ENCODE measurements around the gene POFUT2.
"Not testable (repeated sequence)": the region's sequence is repeated elsewhere in the genome, so short reads cannot be mapped to it uniquely, and the experiment has no call there.

The POFUT2 gene

DNA sequence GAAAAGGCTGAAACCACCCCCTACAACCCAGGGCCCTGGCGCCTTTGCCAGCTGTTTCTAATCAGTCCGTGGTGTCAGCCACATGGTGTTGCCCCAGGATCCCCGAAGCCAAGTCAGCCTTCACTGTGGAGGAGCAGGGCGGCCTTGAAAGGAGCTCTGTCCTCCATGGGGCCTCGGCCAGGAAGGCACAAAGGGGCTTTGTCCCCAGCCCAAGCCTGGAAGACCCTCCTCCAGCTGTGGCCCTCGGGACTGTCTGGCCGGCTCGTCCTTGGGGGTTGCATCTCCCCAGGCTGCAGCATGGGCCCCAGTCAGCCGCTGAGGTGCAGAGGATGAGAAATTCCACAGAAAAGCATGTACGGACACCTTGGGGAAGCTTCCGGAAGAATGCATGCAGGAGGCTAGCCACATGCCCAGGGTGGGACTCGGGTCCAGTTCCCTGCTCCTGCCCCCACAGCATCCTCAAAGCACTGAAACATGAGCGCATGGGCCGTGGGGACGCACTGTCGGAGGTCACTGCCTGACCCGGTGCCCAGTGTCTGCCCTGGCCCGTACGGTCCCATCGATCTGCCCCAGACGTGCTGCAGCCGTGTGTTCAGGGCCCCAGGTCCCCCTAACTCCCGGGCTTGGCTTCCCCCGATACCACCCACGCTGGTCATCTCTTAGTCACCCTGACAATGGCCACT, 38.6 kb upstream of the POFUT2 start:
- no peak for DNase-seq (ENCODE audit: low read depth)

DNA sequence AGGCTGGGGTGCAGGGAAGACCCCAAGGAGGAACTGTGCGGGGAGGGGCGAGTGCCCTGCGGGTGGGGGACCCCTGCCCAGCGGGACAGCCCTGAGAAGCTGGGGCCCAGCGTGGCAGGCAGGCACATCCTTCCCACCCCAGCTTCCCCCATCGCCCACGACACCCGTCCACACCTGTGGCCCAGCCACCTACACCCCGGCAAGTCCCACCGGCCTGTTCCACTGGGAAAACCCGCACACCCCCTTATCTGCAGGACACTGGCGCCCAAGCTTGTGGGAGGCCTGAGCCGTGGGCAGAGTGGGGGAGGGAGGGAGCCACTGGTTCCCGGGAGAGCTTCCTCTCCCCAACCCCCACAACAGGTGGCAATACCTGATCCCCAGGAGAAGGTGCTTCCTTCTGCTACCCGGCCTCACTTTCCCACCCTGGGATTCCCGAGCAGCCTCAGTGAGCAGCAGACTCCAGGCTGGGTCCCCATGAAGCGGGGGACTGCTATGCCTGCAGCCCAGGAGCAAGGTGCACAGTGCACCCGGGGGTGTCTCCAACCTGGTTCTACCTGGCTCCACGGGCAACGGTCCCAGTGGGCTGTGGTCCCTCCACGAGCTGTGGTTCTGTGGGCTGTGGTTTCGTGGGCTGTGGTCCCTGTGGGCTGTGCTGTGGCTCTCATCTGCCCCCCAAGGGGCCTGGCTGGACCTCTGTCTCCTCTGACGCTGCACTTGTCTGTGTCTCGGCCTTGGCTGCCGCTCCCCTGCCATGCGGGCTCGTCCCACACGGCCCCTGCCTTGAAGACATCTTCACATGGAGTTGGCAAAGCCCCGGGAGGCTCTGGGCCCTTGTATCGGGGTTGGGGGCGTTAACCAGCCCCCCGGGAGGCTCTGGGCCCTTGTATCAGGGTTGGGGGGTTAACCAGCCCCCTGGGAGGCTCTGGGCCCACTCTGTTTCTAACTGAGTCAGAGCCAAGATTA, 37.8 kb upstream of the POFUT2 start:
- no peak for DNase-seq (ENCODE audit: low read depth)

DNA sequence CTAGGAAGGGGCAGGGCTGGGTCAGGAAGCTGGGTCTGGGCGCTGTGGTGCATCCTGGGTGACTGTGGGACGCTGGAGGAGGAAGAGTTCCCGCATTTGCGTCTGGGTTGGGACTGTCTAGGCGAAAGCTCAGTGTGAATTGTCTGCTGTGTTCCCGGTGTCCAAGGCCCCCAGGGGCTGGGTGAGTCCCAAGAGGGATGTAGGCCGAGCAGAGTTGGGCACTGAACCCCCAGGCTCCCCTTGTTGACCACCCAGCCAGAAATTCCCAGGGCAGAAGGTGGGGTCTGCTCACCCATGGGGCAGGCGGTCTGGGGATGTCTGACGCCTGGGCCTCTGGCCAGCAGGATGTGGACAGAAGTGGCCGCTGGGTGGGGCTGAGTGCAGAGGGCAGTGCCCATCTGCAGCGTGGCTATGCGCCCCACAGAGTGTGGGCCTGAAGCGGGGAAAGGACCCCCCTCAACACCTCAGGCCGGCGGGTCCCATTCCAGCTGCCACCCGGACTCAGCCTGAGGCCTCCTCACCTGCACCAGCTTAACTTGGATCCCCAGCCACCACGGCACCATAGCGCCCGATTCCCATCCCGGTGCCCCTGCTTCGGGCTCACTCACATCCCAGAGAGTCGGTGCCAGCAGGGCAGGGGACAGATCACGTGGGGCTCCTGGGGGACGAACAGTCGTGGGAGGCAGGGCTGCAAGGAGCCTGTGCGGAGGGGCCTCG, 37.0 kb upstream of the POFUT2 start:
- DNase-seq (ENCODE audit: low read depth): no peak

DNA sequence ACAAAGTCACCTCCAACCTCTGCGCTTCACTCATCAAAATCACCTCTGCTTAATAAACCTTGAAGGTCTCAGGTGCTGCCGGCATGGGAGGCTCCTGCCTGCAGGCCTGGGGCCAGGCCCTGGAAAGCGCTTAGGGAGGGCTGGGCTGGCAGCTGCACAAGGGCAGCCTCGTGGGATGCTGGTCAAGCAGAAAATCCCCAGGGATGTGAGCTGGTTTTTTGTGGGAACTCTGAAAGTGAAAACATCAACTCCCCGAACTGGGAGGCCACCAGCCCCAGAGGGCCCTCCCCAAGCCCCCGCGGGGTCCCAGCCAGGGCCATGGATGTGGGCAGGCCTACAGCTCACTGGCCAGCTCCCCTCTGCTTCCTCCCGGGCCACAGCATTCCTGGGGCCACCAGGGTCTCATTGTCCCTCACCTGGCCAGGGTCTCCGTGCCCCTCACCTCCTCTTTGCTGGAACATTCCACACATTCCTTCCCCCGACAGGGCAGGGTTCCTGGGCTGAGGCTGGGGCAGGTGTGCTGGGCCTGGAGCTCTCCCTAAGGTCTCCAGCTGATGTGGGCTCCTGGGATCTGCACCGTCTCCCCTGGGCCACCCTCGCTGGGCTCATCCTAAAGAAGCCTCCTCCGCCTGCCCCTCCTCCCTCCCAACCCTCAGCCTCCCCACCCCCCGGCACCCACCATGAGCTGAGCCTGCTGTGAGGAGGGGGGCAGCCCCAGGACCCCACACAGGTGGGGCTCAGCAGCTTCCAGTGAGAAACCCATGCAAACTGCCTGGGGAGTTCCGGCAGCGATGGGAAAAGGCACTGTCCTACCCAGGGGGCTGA, 36.0 kb upstream of the POFUT2 start:
- DNase-seq (ENCODE audit: low read depth): no peak

DNA sequence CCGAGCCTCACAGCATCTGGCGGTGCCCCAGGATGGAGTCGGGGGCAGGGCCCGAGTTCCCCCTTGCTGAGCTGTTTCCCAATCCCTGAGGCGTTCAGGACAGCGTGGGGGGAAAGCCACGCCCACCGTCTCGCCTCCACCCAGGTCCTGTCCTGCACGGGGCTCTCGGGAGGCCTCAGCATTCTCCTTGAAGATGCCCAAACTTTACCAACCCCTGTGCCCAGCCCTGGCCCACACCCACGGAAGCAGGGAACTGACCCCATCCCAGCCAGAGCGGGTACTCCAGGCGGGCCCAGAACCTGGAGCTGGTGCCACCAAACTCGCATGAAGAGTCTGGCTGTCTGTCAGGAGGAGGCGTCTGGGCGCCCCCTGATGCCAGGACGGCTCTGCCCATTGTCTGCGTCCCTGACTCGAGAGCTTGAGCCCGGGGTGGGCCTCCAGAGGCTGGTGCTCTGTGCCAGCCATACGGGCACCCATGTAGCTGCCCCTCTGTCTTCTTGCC, 35.3 kb upstream of the POFUT2 start:
- DNase-seq (ENCODE audit: low read depth): no peak

DNA sequence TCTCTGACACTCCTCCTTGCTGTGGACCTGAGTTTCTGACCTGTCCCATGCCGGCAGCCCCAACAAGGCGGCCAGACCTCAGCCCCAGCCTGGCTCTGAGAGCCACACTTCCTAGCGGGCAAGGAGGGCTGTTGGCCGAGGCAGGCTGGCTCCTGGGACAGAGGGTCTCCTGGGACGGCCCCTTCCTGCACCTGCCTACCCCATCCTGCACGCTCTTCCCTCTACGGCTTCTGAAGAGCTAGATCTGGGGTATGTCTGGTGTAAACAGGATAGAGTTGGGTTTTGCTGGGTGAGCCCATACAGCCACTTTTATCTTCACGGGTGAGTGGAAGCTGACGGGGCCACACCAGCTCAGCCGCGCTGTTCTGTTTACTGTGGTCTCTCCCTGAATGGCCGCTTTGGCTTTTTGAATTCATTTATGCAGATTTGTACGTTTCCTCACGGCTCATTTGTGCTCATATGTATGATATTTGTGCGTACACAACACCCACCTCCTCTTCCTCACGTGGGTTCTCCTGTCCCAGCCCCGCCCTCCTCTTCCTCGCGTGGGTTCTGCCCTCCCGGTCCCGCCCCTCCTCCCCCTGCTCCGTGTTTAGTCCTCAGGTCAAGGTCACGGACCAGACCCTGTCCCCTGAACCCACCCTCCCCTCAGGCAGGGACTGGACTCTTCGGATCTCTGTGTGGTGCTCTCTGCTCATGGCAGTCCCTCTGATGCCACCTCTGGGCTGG, 34.7 kb upstream of the POFUT2 start:
- no peak for DNase-seq (ENCODE audit: low read depth)

DNA sequence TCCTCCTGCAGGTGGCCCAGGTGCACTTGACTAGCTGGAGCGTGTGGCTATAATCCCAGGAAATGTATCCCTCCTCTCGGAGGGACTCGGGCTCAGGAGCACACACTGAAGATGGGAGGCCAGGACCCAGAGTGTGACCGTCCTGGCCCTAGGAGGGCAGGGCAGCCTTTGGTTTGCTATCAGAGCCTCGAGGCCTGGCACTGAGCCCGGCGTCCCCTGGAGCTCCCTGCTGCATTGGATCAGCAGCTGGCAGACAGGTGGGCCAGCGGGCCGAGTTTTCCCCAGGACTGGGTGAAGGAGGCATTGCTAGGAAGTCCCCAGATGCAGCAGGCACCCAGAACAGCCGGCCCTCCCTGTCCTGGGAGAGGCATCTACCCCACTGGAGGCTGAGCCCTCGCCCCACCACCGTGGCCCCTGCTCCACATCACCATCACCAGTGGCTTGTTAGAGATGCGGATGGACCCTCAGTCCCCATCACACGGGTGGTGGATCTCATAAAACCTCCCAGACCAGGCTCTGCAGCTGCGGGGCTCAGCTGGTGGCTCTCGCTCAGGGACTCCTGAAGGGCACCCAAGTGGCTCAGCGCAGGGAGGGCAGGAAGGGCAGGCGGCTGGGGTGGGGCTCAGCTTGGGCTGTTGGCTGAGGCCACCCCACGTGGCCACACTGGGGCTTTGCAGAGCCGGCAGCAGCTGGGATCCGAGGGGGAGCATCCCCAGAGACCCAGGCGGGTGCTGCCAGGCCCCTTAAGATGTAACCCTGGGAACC, 32.7 kb upstream of the POFUT2 start:
- DNase-seq (ENCODE audit: low read depth): no peak

DNA sequence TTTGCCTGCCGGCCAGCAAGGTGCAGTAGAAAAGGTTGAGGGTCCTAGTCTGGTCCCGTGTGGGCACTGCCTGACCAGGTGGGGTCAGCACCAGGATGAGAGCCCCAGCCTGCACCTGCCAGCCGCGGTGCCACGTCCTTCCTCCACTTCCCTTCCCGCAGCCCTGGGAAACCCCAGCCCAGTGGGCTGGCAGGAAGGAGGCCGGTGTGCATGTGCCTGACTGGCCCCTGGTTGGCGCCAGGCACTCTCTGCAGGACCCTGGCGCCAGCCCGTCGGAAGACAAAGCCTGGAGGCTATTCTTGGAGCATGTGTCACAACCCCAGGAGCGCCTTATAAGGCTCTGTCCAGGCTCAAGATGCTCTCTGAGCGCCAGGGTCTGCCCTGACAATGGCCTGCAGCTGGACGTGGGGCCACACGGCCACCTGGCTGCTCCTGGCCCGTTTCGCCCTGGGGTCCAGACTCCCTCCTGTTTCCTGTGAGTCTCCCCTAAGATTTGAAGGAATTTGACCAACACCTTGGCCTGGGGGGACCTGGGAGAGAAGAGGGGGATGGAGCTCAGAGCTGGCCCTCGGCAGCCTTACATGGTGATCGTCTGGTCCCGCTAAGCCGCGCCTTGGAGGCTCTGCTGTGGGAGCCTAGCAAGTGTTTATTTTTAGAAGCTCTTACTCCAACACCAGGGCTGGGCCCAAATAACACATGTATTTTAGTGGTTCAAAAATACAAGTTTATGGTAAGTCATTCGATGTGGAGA, 31.9 kb upstream of the POFUT2 start:
- peak; percentile 71 for DNase-seq (ENCODE audit: low read depth)

DNA sequence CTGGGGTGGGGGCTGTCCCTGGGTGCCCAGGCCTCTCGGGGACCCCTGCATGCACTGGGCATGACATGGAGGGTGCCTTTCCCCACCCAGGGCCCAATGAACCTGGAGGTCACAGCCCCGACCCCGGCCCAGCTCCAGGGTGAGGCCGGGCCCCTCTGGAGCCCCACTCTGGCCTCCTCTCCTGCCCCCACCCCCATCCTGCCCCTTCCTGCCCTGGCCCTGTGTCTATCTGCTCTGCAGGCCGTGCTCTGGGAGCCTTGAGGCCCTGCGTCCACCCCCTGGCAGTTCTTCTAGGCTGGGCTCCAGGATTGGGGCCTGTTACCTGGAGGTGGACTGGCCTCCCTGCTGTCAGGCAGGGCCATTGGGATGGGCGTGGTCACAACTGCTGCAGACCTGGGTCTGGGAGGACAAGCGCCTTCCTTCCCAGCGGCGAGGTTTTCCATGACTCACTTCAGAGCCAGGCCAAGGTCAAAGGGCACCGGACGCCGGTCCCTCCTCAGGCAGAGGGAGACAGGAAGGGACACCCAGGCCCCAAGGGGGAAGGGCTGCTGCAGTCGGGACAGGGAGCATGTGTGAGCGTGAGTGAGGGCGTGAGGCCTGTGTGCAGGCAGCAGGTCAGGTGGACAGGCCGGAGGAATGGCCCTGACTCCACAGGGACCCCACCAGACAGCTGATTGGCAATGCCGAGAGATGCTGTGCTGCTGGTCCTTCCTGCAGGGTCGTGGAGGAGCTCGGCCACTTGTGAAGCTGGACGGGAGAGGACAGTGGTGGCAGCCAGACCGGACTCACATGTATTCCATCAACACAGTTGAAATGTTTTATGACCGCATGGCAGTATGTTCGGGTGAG, 31.1 kb upstream of the POFUT2 start:
- no peak for DNase-seq (ENCODE audit: low read depth)

DNA sequence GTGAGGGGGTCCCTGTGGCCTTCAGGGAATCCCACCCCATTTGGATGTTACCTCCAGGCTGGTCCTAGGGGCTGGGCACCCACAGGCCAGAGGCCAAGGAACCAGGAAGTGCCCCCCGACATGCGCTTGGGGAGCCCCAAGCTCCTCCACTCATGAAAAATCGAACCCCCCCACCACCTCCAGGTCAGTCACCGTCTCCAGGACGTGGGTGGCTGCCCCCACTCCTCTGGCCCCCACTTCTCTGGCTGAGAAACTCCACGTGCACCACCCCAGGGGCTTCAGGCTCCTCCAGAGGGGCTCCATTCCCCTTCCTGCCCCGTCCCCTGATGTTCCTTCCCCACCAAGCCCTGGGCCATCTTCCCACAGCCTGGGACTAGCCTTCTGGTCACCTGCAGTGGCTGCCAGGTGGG, 30.5 kb upstream of the POFUT2 start:
- DNase-seq (ENCODE audit: low read depth): no peak

DNA sequence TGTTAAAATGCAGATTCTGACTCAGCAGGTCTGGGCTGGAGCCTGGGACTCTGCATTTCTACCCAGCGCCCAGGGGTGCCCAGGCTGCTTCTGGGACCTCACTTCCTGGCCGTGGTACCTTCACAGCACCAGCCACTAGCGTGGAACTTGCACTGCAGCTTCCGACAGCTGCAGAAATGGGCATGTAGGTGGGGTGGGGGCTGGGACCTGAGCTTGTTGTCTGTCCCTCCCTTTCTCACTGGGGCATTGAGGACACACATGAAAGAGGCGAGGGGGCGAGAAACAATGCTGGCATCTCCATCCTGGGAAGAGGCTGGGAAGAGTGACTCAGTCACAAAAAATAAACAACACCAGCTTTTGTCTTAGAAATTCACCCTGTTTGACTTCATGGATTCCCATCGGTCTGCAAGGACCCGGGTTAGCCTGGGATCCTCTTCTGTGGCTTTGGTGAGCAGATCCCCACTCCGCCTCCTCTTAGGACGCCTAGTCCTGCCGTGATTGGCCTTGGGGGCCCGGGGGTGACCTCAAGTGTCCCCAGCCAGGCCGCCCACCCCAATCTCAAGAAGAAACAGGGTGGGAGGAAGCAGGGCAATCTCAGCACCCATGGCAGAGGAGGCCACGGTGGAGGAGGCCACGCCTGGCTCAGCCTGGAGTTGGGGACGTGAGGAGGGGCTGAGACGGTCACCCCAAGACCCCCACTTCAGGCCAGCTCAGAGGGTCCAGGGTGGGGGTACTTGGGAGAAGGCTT, 29.9 kb upstream of the POFUT2 start:
- peak; percentile 78 for DNase-seq (ENCODE audit: low read depth)

DNA sequence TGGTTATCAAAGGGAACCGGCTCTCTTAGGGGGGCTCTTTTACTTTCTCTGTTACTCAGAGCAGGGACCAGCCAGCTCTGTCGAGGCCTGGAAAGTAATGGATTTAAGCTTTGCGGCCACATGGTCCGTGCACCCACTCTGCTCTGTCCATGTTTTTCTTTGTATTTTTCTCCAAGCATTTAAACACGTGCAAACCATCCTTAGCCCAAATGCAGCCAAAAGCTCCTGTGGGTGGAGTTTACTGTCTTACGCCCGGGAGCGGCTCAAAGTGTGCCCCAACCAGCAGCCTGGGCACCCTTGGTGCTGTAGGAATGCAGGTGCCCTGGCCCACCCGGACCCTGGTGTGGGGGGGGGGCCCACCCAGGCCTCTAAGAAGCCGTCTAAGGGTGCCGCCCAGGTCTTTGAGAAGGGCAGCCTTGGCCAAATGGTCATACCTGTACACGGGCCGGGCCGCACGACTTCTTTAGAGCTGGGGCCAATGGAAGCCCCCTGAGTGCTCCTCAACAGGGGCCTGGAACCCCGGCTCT, 29.2 kb upstream of the POFUT2 start:
- no peak for DNase-seq (ENCODE audit: low read depth)

DNA sequence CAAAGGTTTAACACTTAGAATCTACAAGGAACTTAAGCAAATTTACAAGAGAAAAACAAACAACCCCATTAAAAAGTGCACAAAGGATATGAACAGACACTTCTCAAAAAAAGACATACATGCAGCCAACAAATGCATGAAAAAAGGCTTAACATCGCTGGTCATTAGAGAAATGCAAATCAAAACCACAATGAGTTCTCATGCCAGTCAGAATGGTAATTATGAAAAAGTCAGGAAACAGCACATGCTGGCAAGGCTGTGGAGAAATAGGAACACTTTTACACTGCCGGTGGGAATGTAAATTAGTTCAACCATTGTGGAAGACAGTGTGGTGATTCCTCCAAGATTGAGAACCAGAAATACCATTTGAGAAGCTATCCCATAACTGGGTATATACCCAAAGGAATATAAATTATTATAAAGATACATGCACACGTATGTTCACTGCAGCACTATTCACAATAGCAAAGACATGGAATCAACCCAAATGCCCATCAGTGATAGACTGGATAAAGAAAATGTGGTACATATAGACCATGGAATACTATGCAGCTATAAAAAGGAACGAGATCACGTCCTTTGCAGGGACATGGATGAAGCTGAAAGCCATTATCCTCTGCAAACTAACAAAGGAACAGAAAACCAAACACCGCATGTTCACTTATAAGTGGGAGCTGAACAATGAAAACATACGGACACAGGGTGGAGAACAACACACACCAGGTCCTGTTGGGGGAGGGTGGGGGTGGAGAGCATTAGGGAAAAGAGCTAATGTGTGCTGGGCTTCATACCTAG, 28.2 kb upstream of the POFUT2 start:
- DNase-seq (ENCODE audit: low read depth): not testable (repeated sequence)

DNA sequence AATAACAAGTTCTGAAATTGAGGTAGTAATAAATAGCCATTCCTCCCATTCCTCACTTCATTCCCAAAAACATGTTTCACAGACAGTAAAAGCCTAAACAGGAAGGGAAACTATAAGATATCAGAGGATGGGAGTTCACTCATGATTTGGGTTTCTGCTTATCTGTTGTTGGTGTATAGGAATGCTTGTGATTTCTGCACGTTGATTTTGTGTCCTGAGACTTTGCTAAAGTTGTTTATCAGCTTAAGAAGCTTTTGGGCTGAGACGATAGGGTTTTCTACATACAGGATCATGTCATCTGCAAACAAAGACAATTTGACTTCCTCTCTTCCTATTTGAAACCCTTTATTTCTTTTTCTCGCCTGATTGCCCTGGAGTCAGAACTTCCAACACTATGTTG, 26.0 kb upstream of the POFUT2 start:
- DNase-seq (ENCODE audit: low read depth): no peak

DNA sequence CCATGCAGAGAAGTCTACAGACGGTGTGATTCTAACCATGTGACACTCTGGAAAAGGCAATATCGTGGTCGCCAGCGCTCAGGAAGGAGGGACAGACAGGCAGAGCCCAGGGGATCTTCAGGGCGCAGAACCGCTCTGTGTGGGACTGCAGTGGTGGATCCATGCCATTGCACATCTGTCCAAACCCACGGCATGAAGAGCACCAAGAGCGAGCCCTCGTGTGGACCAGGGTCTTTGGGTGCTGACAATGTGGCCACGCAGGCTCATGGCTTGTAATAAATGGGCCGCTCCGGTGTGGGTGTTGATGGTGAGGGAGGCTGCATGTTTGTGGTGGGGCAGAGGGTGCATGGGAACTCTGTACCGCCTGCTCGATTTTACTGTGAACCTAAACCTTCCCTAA, 25.3 kb upstream of the POFUT2 start:
- DNase-seq (ENCODE audit: low read depth): no peak

DNA sequence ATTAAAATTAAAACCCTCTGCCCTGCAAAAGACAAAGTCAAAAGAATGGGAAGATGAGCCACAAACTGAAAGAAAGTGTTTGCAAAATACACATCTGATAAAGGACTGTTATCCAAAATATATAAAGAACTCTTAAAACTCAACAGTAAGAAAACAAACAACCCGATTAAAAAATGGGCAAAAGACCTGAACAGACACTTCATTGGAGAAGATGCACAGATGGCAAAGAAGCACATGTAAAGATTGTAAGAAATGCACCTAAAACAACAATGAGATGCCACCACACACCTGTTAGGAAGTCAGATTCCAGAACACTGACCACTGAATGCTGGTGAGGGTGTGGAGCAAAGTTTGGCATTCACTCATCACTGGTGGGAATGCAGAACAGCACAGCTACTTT, 24.6 kb upstream of the POFUT2 start:
- DNase-seq (ENCODE audit: low read depth): no peak

DNA sequence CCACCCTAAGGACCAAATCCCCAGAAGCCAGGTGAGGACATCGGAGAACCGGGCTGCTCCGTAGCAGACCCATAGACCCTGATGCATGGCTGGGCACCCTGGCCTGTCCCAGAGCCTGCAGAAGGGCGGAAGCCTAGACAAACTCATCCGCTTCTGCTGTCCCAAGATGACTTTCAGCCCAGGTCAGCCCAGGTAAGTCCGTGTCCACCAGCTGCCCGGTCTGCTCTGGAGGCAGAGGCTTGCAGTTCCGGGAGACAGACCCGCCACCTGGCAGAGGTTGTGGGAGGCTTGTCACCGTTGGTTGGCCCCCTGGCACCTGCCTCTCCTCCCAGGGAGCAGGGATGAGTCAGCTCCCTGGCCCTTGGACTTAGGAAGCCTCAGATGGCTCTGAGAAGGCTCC, 22.8 kb upstream of the POFUT2 start:
- DNase-seq (ENCODE audit: low read depth): no peak
